ENCODE data around the gene RPL27A. TPM values are rescaled to one million over a fixed set of nuclear protein-coding genes. Genes with fewer than 3 reads are reported as not detected.

The RPL27A gene
- total and polyA plus RNA-seq, 3 donors from 2014 or later = 340 to 1,052 (median 586) TPM

DNA sequence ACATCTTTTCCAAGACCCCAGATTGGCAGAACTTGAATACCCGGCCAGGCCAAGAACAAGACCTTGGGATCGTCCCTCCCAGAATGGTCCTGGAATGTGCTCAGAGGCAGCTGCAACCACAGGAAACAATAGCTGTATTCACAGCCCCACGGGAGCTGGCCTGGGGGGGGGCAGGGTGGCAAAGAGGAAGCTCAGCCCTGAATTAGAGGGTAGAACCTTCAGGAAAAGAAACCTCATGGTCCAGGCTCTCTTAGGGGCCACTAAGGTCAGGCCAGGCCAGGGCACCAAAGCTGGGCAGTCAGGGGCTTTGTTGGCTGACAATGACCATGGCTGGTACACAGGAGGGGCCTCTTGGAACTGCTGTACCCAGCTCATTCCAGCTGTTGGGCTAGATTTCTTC is 17.3 kb downstream of the RPL27A start:
- Histone ChIP-seq H3K4me1 (peaks cover 37% of the 10 kb centered on the region), H3K36me3 (ENCODE audit: low read depth, missing control alignments) (no peaks in the 10 kb centered on the region), H3K9me3 (no peaks in the 10 kb centered on the region), H3K27ac (peak overlapping the region; percentile 71 to 86), H3K4me3 (no peak overlapping the region), H3K27me3 (no peaks in the 10 kb centered on the region)
- intact Hi-C loops (cut with DNase I; ENCODE audit: low total_unique reads) = no loop called here
- TF ChIP-seq, protein P1, sequence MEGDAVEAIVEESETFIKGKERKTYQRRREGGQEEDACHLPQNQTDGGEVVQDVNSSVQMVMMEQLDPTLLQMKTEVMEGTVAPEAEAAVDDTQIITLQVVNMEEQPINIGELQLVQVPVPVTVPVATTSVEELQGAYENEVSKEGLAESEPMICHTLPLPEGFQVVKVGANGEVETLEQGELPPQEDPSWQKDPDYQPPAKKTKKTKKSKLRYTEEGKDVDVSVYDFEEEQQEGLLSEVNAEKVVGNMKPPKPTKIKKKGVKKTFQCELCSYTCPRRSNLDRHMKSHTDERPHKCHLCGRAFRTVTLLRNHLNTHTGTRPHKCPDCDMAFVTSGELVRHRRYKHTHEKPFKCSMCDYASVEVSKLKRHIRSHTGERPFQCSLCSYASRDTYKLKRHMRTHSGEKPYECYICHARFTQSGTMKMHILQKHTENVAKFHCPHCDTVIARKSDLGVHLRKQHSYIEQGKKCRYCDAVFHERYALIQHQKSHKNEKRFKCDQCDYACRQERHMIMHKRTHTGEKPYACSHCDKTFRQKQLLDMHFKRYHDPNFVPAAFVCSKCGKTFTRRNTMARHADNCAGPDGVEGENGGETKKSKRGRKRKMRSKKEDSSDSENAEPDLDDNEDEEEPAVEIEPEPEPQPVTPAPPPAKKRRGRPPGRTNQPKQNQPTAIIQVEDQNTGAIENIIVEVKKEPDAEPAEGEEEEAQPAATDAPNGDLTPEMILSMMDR (IDR thresholded peaks at IDR 0.05) = no peak
- no peak for TF ChIP-seq POLR2A (IDR thresholded peaks at IDR 0.05)
- DNase-seq = peak; percentile 85
- 13 to 23% methylated on average over 2 to 3 of the region's 3 CpGs for WGBS, 2 donors

DNA sequence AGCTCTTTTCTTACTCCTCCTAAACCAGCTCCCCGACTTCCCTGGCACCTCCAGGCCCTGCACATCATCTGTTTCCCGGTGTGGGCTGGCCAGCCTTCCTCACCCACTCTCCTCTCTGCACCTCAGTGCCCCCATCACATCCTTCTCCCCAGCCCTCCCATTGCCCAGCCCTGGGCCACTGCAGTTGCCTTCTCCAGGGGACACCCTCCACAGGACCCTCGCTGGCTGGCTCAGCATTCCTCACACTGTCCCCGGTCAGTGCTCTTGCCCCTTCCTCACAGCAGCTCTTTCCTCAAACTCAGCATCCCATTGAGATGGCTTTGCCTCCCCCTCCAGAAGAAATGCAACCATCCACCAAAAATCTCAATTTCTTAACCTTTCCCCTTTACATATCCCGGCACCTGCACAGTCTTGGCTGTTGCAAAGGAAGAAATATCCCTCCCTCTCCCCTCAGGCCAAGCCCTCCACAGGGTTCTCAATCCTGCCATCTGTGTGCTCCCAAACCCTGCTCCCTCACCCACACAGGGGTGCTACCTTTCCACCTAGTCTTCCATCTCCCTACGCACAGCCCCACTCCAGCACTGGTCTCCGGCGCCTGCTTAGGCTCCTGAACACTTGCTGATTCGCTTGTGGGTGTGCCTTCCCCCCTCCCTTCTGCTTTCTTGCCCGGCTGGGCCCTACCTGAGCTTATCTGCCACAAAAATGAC is 19.5 kb downstream of the RPL27A start:
- DNase-seq = no peak
- H3K36me3 ChIP-seq (ENCODE audit: low read depth, missing control alignments) = no peaks in the 10 kb centered on the region

GRCh38 chr11:8702598-8702915 is 20.0 kb downstream of the RPL27A start:
- intact Hi-C loops (cut with DNase I; ENCODE audit: low total_unique reads) = no loop called here
- Histone ChIP-seq H3K4me3 (no peak overlapping the region), H3K4me1 (peaks cover 49% of the 10 kb centered on the region), H3K27me3 (no peaks in the 10 kb centered on the region), H3K36me3 (ENCODE audit: low read depth, missing control alignments) (no peaks in the 10 kb centered on the region), H3K9me3 (no peaks in the 10 kb centered on the region), H3K27ac (peak overlapping the region in 1 of 2 donors; percentile 86)
- DNase-seq = no peak
- TF ChIP-seq, protein P1 (IDR thresholded peaks at IDR 0.05) = no peak
- TF ChIP-seq POLR2A (IDR thresholded peaks at IDR 0.05) = no peak
- WGBS, 2 donors = 89 to 94% methylated on average over 7 to 14 of the region's 14 CpGs

More for the DNA sequence above, 19.5 kb downstream of the RPL27A start:
- WGBS, 2 donors = 81 to 86% methylated on average over 10 of the region's 10 CpGs
- Histone ChIP-seq H3K9me3 (no peaks in the 10 kb centered on the region), H3K4me1 (peaks cover 44% of the 10 kb centered on the region), H3K4me3 (no peak overlapping the region), H3K27ac (peak overlapping the region; percentile 45 to 86), H3K27me3 (no peaks in the 10 kb centered on the region)
- TF ChIP-seq, protein P1 (IDR thresholded peaks at IDR 0.05) = no peak
- TF ChIP-seq POLR2A (IDR thresholded peaks at IDR 0.05) = no peak
- intact Hi-C loops (cut with DNase I; ENCODE audit: low total_unique reads) = no loop called here

- Histone ChIP-seq H3K9me3 (no peaks in the 10 kb centered on the region), H3K27ac (peak overlapping the region in 1 of 2 donors; percentile 58), H3K27me3 (no peaks in the 10 kb centered on the region), H3K36me3 (ENCODE audit: low read depth, missing control alignments) (no peaks in the 10 kb centered on the region), H3K4me3 (no peak overlapping the region), H3K4me1 (peaks cover 60% of the 10 kb centered on the region)
- 72 to 80% methylated on average over 2 of the region's 2 CpGs for WGBS, 2 donors
- no peak for DNase-seq
- intact Hi-C loops (cut with DNase I; ENCODE audit: low total_unique reads) = no loop called here
- TF ChIP-seq, protein P1 (IDR thresholded peaks at IDR 0.05) = no peak
- no peak for TF ChIP-seq POLR2A (IDR thresholded peaks at IDR 0.05)
Measured at GRCh38 chr11:8704136-8704535, 21.5 kb downstream of the RPL27A start.

- intact Hi-C loops (cut with DNase I; ENCODE audit: low total_unique reads) = no loop called here
- Histone ChIP-seq H3K4me1 (peaks cover 60% of the 10 kb centered on the region), H3K27ac (peak overlapping the region in 1 of 2 donors; percentile 37)
Measured at GRCh38 chr11:8705146-8705545, 22.6 kb downstream of the RPL27A start.

More at GRCh38 chr11:8705146-8705545, 22.6 kb downstream of the RPL27A start:
- Histone ChIP-seq H3K27me3 (no peaks in the 10 kb centered on the region), H3K9me3 (no peaks in the 10 kb centered on the region), H3K36me3 (ENCODE audit: low read depth, missing control alignments) (no peaks in the 10 kb centered on the region), H3K4me3 (no peak overlapping the region)
- TF ChIP-seq POLR2A (IDR thresholded peaks at IDR 0.05) = no peak
- TF ChIP-seq, protein P1 (IDR thresholded peaks at IDR 0.05) = no peak
- WGBS, 2 donors = 77 to 86% methylated on average over 5 of the region's 5 CpGs
- no peak for DNase-seq

All from testis (tissue), 3 donors.